ENCODE results near the gene FER1L5. TPM values are rescaled to one million over a fixed set of nuclear protein-coding genes. Genes with fewer than 3 reads are reported as not detected.
A peak's percentile ranks its signal among the peaks of the same experiment; 100 is the strongest.

FER1L5 gene
- total and polyA plus RNA-seq, 12 donors = 0.01 to 0.14 (median 0.07) TPM; not detected in 5

DNA sequence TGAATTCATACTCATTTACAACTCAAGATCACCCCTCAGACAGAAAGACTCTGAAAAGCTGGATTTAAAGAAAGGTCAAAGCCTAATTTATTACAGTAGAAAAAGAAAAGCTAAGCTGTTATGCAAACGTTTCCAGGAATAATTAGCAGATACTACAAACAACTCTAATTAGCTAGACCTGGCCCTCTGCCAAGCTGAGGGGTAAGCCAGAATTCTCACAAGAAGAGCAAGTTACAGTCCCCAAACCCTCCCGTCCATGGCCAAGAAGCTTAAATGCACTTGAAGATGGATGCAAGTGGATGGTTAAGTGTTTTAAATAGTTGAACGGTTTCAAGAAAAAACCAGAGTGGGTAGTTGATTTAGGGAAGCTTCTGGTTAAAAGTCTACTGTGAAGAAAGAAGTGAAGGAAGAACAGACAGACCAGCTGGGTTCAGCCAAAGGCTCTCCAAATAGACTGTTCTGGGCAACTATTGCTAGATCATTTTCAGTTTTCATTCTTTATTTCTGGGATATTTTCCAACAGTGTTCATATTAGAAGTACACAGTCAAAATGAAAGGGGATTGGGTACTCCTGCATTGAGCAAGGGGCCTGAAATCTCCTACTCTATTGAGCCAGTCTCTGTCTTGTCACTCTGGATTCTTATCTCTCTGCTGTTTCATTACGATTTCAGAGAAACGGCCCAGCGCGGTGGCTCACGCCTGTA lies 92.5 kb downstream of the FER1L5 start:
- peaks cover 0 to 61% (median 30%) of the 10 kb centered on the region in 9 donors for H3K4me1 ChIP-seq
- peaks cover 0 to 77% (median 43%) of the 10 kb centered on the region in 9 donors for H3K36me3 ChIP-seq
- H3K27ac ChIP-seq = peak overlapping the region in 1 of 10 donors; percentile 17
- H3K4me3 ChIP-seq = no peak overlapping the region
- WGBS, 2 donors = 69 to 79% methylated on average over 8 of the region's 8 CpGs
- DNase-seq (no peak), ATAC-seq (no peak)
- TF ChIP-seq, protein P1, sequence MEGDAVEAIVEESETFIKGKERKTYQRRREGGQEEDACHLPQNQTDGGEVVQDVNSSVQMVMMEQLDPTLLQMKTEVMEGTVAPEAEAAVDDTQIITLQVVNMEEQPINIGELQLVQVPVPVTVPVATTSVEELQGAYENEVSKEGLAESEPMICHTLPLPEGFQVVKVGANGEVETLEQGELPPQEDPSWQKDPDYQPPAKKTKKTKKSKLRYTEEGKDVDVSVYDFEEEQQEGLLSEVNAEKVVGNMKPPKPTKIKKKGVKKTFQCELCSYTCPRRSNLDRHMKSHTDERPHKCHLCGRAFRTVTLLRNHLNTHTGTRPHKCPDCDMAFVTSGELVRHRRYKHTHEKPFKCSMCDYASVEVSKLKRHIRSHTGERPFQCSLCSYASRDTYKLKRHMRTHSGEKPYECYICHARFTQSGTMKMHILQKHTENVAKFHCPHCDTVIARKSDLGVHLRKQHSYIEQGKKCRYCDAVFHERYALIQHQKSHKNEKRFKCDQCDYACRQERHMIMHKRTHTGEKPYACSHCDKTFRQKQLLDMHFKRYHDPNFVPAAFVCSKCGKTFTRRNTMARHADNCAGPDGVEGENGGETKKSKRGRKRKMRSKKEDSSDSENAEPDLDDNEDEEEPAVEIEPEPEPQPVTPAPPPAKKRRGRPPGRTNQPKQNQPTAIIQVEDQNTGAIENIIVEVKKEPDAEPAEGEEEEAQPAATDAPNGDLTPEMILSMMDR (IDR thresholded peaks at IDR 0.05) = no peak
- no peaks in the 10 kb centered on the region for H3K9me3 ChIP-seq
- intact Hi-C loops (cut with DNase I) = loop anchor here in 2 of 10 donors (5.0 kb wide), 1 partner anchor 98 kb away; the partner anchor contains the start of gene KANSL3 (in 2 of the 2)
- H3K27me3 ChIP-seq = no peaks in the 10 kb centered on the region

DNA sequence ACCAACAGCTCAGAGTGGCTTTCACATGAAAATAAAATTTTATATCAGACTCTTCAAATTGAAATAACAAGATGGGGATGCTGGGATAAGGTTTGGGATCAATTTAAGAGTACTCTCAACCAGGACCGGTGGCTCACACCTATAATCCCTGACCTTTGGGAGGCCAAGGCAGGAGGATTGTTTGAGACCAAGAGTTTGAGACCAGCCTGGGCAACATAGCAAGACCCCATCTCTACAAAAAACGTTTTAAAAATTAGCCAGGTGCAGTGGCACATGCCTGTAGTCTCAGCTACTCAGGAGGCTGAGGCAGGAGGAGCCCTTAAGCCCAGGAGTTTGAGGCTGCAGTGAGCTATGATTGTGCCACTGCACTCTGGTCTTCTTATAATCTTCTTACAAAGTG lies 94.7 kb downstream of the FER1L5 start:
- DNase-seq (no peak), ATAC-seq (no peak)
- Histone ChIP-seq H3K27ac (no peak overlapping the region), H3K27me3 (no peaks in the 10 kb centered on the region), H3K36me3 (peaks cover 0 to 55% (median 21%) of the 10 kb centered on the region in 9 donors), H3K9me3 (no peaks in the 10 kb centered on the region), H3K4me3 (no peak overlapping the region), H3K4me1 (peaks cover 0 to 66% (median 37%) of the 10 kb centered on the region in 9 donors)
- TF ChIP-seq, protein P1 (IDR thresholded peaks at IDR 0.05) = no peak
- intact Hi-C loops (cut with DNase I) = loop anchor here in 2 of 10 donors (5.0 kb wide), 1 partner anchor 100 kb away; the partner anchor contains the start of gene KANSL3 (in 2 of the 2)
- 72 to 77% methylated on average over 2 of the region's 2 CpGs for WGBS, 2 donors

DNA sequence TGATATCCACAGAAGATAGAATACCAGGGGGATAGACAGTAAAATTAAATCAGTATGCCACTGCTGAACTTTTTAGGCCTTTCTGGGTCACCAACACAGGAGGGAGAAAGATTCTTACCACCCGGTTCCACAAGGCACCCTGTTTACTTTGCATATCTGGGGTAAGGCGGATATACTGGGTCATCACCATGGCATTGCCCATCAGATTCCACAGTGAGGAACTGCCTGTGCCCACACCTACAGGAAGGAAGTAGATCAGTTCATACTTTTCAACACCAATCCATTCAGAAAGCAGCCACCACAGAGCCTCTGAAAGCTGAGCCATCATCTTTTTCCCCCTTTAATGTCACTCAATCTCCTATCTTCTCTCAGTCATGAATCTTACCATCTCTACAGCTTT lies 95.3 kb downstream of the FER1L5 start:
- no peaks in the 10 kb centered on the region for H3K9me3 ChIP-seq
- DNase-seq (no peak), ATAC-seq (no peak)
- H3K4me1 ChIP-seq = peaks cover 0 to 66% (median 37%) of the 10 kb centered on the region in 9 donors
- no peak overlapping the region for H3K27ac ChIP-seq
- no peaks in the 10 kb centered on the region for H3K27me3 ChIP-seq
- peaks cover 0 to 49% (median 15%) of the 10 kb centered on the region in 9 donors for H3K36me3 ChIP-seq
- WGBS, 2 donors = 68 to 69% methylated on average over 2 of the region's 2 CpGs
- intact Hi-C loops (cut with DNase I) = loop anchor here in 2 of 10 donors (5.0 kb wide), 1 partner anchor 101 kb away; the partner anchor contains the start of gene KANSL3 (in 2 of the 2)
- H3K4me3 ChIP-seq = no peak overlapping the region
- TF ChIP-seq, protein P1 (IDR thresholded peaks at IDR 0.05) = no peak

DNA sequence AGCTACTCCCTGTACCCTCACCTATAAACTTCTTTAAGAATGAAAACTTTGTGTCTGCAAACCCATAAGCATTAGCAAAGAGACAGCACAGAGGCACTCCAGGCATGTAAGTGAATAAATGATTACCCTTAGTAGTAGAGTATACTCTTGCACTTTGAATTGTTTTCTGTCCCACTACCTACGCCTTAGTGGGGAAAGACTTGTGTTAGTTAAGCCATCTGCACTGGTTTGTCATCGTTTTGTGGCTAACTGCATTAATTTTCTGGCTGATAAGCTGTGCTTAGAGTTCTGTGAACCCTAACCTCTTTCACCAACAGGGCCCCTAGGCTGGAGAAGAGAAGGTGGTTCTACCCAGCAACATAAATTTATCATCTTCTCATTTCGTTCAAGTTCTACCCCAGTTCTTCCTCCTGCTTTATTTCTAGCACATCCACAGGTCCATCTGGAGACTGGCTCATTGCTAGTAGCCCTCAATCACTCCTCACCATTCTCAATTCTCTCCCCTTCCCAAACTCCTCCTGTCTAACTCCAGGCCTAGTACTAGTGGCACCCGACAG lies 96.6 kb downstream of the FER1L5 start:
- TF ChIP-seq, protein P1 (IDR thresholded peaks at IDR 0.05) = no peak
- Histone ChIP-seq H3K9me3 (no peaks in the 10 kb centered on the region), H3K4me3 (peak overlapping the region; percentile 69 to 93 (median 80)), H3K36me3 (peaks cover 0 to 36% (median 2%) of the 10 kb centered on the region in 9 donors), H3K4me1 (peaks cover 0 to 56% (median 31%) of the 10 kb centered on the region in 9 donors), H3K27ac (peak overlapping the region in 8 of 10 donors; percentile 54 to 84 (median 78)), H3K27me3 (no peaks in the 10 kb centered on the region)
- no peak for ATAC-seq
- intact Hi-C loops (cut with DNase I) = loop anchor here in 2 of 10 donors (5.0 kb wide), 1 partner anchor 102 kb away; the partner anchor contains the start of gene KANSL3 (in 2 of the 2)
- WGBS, 2 donors = 26 to 33% methylated on average over 4 of the region's 4 CpGs
- no peak for DNase-seq
